ENCODE results near the gene NUDT3. TPM values are rescaled to one million over a fixed set of nuclear protein-coding genes. Genes with fewer than 3 reads are reported as not detected.

Gene NUDT3
- total RNA-seq, 2 experiments from 2014 or later, result 16.4 to 17.1 TPM

DNA sequence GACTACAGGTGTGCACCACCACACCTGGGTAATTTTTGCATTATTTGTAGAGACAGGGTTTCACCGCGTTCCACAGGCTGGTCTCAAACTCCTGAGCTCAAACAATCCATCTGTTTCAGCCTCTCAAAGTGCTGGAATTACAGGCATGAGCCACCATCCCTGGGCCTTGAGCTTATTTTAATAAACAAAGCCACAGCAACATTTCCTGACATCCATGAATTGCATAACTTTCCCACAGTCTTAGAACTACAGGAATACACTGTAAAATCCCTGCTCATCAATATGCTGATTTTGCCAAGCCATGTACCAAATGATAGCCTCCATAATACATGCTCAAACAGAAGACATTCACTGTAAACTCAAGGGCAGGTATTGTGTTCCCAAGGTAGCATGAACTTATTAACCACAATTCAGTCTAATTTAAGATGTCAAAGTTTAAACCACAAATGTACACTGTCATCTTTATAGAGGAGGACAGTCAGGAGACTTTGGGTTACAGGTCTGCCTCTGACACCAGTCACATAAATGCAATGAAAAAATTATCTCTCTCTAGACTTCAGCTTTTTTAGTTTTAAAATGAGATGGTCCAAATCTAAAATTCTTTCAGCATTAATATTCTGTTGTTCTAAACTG is 40.0 kb downstream of the NUDT3 start:
- ChIA-PET CTCF (no interaction called here), POLR2A (no interaction called here)

DNA sequence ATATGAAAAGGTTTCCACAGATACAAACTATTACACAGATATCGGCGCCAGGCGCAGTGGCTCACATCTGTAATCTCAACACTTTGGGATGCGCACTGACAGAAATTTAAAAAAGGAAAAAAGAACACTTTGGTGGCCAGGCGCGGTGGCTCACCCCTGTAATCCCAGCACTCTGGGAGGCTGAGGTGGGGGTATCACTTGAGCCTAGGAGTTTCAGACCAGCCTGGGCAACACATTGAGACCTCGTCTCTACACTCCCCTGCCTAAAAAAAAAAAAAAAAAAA is 41.6 kb downstream of the NUDT3 start:
- ChIA-PET POLR2A (no interaction called here), CTCF (no interaction called here)

GRCh38 chr6:34350137-34350933 is 42.1 kb downstream of the NUDT3 start:
- ChIA-PET CTCF (no interaction called here), POLR2A (no interaction called here)

DNA sequence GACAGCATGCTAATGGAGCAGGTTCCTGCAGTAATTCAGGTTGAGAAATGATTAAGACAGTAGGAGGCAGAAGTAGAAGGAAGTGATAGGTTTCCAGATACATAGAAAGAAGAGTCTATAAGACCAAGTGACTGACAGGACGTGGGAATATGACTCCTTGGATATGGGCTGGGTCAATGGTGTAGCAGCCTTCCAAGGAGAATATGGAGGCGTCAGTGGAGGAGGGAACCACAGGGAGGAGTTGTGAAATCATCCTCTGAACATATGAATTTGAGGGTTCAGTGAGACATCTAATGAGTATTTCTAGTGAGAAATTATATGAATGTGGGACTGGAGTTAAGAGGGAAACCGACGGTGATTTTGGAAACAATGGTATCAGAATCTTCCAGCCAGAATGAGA is 43.3 kb downstream of the NUDT3 start:
- POLR2A ChIA-PET, result no interaction called here
- CTCF ChIA-PET, result no interaction called here

DNA sequence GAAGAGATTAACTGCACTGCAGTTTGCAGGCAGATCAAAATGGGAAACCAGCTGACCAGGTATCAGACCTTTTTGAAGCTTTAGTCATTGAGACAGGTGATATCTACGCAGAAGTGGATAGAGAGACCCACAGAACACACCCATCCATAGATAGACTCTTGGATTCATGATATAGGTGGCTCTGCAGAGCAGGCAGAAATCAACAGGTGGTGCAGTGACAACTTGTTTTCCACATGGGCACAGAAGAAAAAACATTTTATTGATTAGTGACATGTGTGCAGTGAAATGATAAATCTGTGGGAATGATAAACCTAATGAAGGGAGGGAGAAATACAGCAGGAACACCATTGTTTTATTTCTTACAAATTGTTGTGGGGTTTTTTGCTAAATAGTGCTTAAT is 45.2 kb downstream of the NUDT3 start:
- ChIA-PET POLR2A (no interaction called here), CTCF (no interaction called here)

DNA sequence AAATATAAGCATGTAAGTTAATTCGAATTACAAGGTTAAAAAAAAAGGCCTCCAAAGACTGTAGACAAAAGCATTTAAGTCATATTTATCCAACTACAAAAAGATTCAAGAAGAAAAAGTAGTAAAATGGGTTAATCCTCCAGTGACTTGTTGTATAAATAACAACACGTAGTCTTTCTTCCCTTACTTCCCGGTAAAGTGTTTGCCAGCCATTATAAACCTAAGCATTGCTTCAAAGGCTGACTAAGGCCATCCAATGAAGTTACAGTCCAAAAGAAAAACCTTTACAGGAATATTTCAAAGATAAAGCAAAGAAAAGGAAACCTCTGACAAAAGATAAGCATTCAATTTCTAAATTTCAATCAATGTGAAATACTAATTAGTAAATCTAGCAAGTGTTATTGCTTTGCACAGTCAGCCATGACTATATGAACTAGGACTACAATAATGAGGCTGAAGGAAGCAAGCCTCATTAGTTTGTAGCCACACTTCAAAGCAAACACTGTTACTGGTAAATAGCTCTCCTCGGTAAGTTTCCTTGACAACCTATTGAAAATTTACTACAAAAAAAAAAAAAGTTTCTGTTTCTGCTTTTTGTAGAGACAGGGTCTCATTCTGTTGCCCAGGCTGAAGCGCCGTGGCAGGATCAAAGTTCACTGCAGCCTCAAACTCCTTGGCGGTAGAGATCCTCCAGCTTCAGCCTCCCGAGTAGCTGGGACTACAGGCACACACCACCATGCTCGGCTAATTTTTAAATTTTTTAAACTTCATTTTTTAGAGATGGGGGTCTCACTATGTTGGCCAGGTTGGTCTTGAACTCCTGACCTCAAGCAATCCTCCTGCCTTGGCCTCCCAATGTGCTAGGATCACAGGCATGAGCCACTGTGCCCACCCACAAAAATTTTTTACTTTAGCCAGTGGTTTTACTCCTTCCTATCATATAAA is 46.0 kb downstream of the NUDT3 start:
- CTCF ChIA-PET, result no interaction called here

GRCh38 chr6:34343806-34344205 is 48.7 kb downstream of the NUDT3 start:
- CTCF ChIA-PET, result interaction anchor here (0.6 to 0.7 kb wide), 2 partner anchors 585 to 1467 kb away, joined by 3 read pairs; no protein-coding TSS in a partner anchor
- POLR2A ChIA-PET, result no interaction called here

More for the DNA sequence above, 46.0 kb downstream of the NUDT3 start:
- POLR2A ChIA-PET, result no interaction called here

DNA sequence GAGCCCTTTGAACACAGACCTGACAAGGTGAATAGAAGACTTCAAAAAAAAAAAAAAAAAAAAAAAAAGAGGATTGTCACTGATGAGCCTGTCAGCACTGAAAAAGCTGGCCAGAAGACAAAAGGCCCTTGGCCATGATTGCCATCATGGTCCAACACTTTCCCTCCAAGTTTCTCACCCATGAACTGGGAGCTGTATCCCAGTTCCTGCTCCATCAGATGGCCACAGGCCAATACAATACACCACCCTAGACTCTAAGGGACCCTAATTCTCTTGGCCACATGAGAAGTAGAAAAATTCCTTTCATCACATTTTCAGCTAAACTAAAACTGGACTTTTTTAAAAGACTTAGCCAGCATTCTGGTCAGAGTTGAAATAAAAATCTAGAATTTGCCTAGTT is 50.2 kb downstream of the NUDT3 start:
- ChIA-PET CTCF (interaction anchor here (0.7 to 1.6 kb wide), 4 partner anchors 21 to 163 kb away, joined by 3 to 7 read pairs (median 3); no protein-coding TSS in a partner anchor), POLR2A (no interaction called here)

- POLR2A ChIA-PET, result no interaction called here
- CTCF ChIA-PET, result interaction anchor here (1.3 kb wide), 1 partner anchor 22 kb away, joined by 7 read pairs; no protein-coding TSS in a partner anchor
These were observed 50.9 kb downstream of the NUDT3 start for GRCh38 chr6:34341481-34341971.

GRCh38 chr6:34340906-34341480 is 51.5 kb downstream of the NUDT3 start:
- ChIA-PET POLR2A (no interaction called here), CTCF (no interaction called here)

GRCh38 chr6:34340394-34340793 is 52.1 kb downstream of the NUDT3 start:
- CTCF ChIA-PET, result no interaction called here
- POLR2A ChIA-PET, result no interaction called here

- CTCF ChIA-PET, result interaction anchor here (0.5 kb wide), 1 partner anchor 55 kb away, joined by 3 read pairs; no protein-coding TSS in a partner anchor
- POLR2A ChIA-PET, result no interaction called here
These were observed 52.5 kb downstream of the NUDT3 start for GRCh38 chr6:34339971-34340370.

- CTCF ChIA-PET, result interaction anchor here (0.5 kb wide), 1 partner anchor 56 kb away, joined by 3 read pairs; no protein-coding TSS in a partner anchor
- POLR2A ChIA-PET, result no interaction called here
These were observed 53.0 kb downstream of the NUDT3 start for GRCh38 chr6:34339432-34339831.

- CTCF ChIA-PET, result no interaction called here
These were observed 53.7 kb downstream of the NUDT3 start for GRCh38 chr6:34338811-34339210.

DNA sequence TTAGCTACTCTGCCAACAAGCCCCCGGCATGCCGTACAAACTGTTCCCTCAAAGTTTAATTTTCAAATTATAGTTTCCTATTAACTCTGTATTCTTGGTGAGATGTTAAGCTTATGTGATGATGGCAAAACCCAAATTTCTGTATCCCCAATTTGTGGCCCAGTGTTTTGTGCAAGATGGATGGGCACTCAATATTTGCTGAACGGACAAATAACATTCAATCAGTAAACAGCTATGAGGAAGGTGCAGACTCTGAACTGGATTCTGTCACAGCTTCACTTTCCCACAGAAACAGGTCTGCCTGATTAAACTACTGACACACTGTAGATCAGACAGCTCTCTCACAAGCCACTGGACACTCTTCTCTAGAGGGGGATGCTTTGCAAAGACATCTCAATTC is 54.1 kb downstream of the NUDT3 start:
- POLR2A ChIA-PET, result no interaction called here
- CTCF ChIA-PET, result no interaction called here

More at GRCh38 chr6:34338811-34339210, 53.7 kb downstream of the NUDT3 start:
- POLR2A ChIA-PET, result no interaction called here

DNA sequence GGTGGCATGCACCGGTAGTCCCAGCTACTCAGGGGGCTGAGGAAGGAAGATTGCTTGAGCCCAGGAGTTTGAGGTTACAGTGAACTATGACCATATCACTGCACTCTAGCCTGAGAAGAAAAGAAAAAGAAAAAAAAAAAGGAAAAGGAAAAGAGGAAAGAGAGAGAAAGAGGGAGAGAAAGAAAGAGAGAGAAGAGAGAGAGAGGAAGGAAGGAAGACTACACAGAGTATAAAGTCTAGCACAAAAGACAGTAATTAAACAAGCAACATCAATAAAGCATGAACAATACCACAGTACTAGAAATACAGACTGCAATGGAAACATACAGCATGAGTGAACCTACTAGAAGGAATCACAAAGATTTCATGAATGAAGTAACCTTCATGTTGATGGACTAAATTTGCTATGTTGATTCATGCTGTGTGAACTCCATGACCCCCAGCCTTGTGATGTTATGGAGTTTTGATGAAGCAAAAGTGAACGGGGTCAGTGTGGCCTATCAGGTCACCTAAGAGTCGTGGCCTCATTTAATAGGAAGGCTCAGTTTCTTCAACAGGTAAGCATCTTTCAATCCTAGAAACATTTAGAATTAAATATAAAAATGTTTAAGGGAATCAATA is 57.6 kb downstream of the NUDT3 start:
- POLR2A ChIA-PET, result no interaction called here
- CTCF ChIA-PET, result no interaction called here

- CTCF ChIA-PET, result no interaction called here
- POLR2A ChIA-PET, result no interaction called here
These were observed 58.6 kb downstream of the NUDT3 start for GRCh38 chr6:34333858-34334257.

DNA sequence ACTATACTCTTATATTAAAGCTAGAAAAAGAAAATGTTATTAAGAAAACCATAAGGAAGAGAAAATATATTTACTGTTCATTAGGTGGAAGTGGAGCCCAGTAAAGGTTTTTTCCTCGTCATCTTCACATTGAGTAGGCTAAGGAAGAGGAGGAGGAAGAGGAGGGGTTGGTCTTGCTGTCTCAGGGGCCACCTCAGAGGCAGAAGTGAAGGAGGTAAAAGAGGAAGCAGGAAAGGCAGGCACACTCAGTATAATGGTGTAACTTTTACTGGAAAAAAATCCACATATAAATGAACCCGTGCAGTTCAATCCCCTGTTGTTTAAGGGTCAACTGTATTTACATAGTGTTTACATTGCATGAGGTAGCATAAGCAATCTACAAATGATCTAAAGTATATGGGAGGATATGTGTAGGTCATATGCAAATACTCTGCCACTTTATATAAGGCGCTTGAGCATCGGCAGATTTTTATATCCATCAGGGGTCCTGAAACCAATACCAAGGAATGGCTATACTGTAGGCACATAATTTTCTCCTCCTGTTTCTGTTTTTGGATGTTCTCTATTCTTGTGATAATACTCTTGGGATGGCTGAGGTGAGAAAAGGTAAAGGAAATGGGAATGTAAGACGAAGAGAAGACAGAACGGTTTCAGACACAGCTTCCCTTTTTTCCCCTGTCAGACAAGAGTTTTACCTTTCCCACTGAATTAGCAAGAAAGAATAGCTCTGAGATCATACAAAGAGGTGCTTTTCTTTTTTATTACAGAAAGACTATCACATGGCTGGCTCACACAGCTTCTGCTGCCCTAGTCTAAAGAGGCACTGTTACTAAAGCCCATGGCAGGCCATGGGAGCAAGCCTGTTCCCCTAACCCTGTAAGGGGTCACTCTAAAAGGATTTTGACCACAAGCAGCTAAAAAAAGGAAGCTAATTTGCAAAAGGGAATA is 59.9 kb downstream of the NUDT3 start:
- ChIA-PET POLR2A (no interaction called here), CTCF (interaction anchor here (0.6 to 1.2 kb wide), 2 partner anchors 83 to 950 kb away, joined by 3 read pairs; partner anchors contain the start of gene SMIM29)

Measured in activated CD8-positive, alpha-beta memory T cell treated with anti-CD3 and anti-CD28 coated beads for 36 hours (primary cell).